ENCODE measurements around the gene CA10.

- TF ChIP-seq CTCF (IDR thresholded peaks at IDR 0.05) (no peak), POLR2A (IDR thresholded peaks at IDR 0.05) (no peak)
Measured at GRCh38 chr17:51848451-51848850, 310.1 kb downstream of the CA10 start.

Measured in heart left ventricle (tissue), 13 donors.